Thyroid gland (tissue), 4 donors: ENCODE data around the gene EIF4ENIF1. TPM values are rescaled to one million over a fixed set of nuclear protein-coding genes. Genes with fewer than 3 reads are reported as not detected.
"Not testable (repeated sequence)": the region's sequence is repeated elsewhere in the genome, so short reads cannot be mapped to it uniquely, and the experiment has no call there.

Experiments
- DNase-seq, 2 donors: peaks; one replicate each; pipeline ENCODE4 v3.0.0-alpha.2; 2019
- H3K27ac ChIP-seq, 3 donors: fragments of 200-600 bp; sonication (generic); 1 replicate in 2 of 3; 2 replicates in 1 of 3; pipeline ENCODE4 v1.5.1; 2016 to 2019; ENCODE audit warnings: mild to moderate bottlenecking in 1 of 3, moderate library complexity in 1 of 3
- H3K27me3 ChIP-seq: fragments of 200-600 bp; sonication (generic); one replicate; pipeline ENCODE4 v1.5.1; 2019
- H3K36me3 ChIP-seq, 2 donors: fragments of 200-600 bp; sonication (generic); one replicate each; pipeline ENCODE4 v1.5.1; 2016 to 2019
- H3K4me1 ChIP-seq, 2 donors: fragments of 200-600 bp; sonication (generic); one replicate each; pipeline ENCODE4 v1.5.1; 2017 to 2019
- H3K4me3 ChIP-seq, 3 donors: fragments of 200-600 bp; sonication (generic); replicated peaks in 1 of 3; 1 replicate in 2 of 3; 2 replicates in 1 of 3; pipeline ENCODE4 v1.5.1; 2016; ENCODE audit warnings: mild to moderate bottlenecking in 1 of 3
- H3K9me3 ChIP-seq: fragments of 200-600 bp; sonication (generic); one replicate; pipeline ENCODE4 v1.5.1; 2017
- CTCF ChIP-seq, 6 experiments: fragments of 200-600 bp in 3 of 6; fragments of 450-650 bp in 3 of 6; sonication (generic) in 3 of 6; IDR thresholded peaks; one replicate each; pipeline ENCODE4 v1.5.1; 2016 to 2019; ENCODE audit warnings: antibody characterized with exemption in 6 of 6, mild to moderate bottlenecking in 2 of 6, inconsistent platforms in 1 of 6, moderate library complexity in 1 of 6
- POLR2A ChIP-seq, 2 donors: fragments of 450-650 bp; IDR thresholded peaks; one replicate each; pipeline ENCODE4 v1.6.1; 2017; ENCODE audit warnings: antibody characterized with exemption in 2 of 2, mild to moderate bottlenecking in 2 of 2, moderate library complexity in 1 of 2
- WGBS, 2 donors: methylation state at CpG; one replicate each; pipeline ENCODE4 v1.1.5; 2017; 5-methylcytosine and 5-hydroxymethylcytosine counted together
- intact Hi-C: fragments of 100-400 bp; cut with DNase I; formaldehyde crosslinking; loops from one replicate; pipeline ENCODE4 v1.15.1; 2023
- total RNA-seq, 4 donors: library from RNA; depleted of rRNA; stranded (reverse); fragments of >200 nt; gene quantifications; one replicate each; pipeline ENCODE4 v1.2.3, GENCODE V29; 2016

EIF4ENIF1 gene
- total RNA-seq, 4 donors from 2014 or later: 15.7 to 21.2 (median 19.2) TPM

- no peak for TF ChIP-seq CTCF (IDR thresholded peaks at IDR 0.05)
- intact Hi-C loops: no loop called here
- peak; percentile 46 to 49 for DNase-seq
- Histone ChIP-seq H3K27ac (peak overlapping the region in 2 of 3 donors; percentile 94 to 96), H3K4me1 (peaks cover 11 to 24% of the 10 kb centered on the region in 2 donors), H3K4me3 (peak overlapping the region; percentile 54 to 91 (median 57)), H3K9me3 (no peaks in the 10 kb centered on the region), H3K36me3 (peaks cover 0 to 12% of the 10 kb centered on the region in 2 donors), H3K27me3 (no peaks in the 10 kb centered on the region)
- 0 to 1% methylated on average over 10 to 14 of the region's 61 CpGs for WGBS, 2 donors
Measured at GRCh38 chr22:31488988-31489617, 539 bp downstream of the EIF4ENIF1 start.

- no peak for DNase-seq
- no peak for TF ChIP-seq POLR2A (IDR thresholded peaks at IDR 0.05)
- TF ChIP-seq CTCF (IDR thresholded peaks at IDR 0.05): no peak
- WGBS, 2 donors: 81 to 85% methylated on average over 6 of the region's 6 CpGs
- Histone ChIP-seq H3K36me3 (peaks cover 0 to 15% of the 10 kb centered on the region in 2 donors), H3K9me3 (no peaks in the 10 kb centered on the region), H3K4me3 (peak overlapping the region in 2 of 3 donors; percentile 42 to 57), H3K27me3 (no peaks in the 10 kb centered on the region), H3K4me1 (peaks cover 11 to 20% of the 10 kb centered on the region in 2 donors), H3K27ac (peak overlapping the region in 2 of 3 donors; percentile 94 to 96)
- intact Hi-C loops: no loop called here
Measured at GRCh38 chr22:31488346-31488883, 1.2 kb downstream of the EIF4ENIF1 start.

GRCh38 chr22:31486951-31487350 is 2.7 kb downstream of the EIF4ENIF1 start:
- intact Hi-C loops: no loop called here
- WGBS, 2 donors: 95 to 97% methylated on average over 2 of the region's 2 CpGs
- no peaks in the 10 kb centered on the region for H3K9me3 ChIP-seq
- no peak for DNase-seq
- H3K27ac ChIP-seq: no peak overlapping the region
- no peak overlapping the region for H3K4me3 ChIP-seq
- no peak for TF ChIP-seq POLR2A (IDR thresholded peaks at IDR 0.05)
- TF ChIP-seq CTCF (IDR thresholded peaks at IDR 0.05): no peak
- peaks cover 11 to 20% of the 10 kb centered on the region in 2 donors for H3K4me1 ChIP-seq
- peaks cover 2 to 15% of the 10 kb centered on the region in 2 donors for H3K36me3 ChIP-seq
- no peaks in the 10 kb centered on the region for H3K27me3 ChIP-seq

GRCh38 chr22:31486369-31486768 is 3.3 kb downstream of the EIF4ENIF1 start:
- intact Hi-C loops, H3K27ac ChIP-seq, H3K4me3 ChIP-seq, DNase-seq, H3K27me3 ChIP-seq, H3K9me3 ChIP-seq: not testable (repeated sequence)
- peaks cover 11 to 16% of the 10 kb centered on the region in 2 donors for H3K4me1 ChIP-seq
- peaks cover 6 to 15% of the 10 kb centered on the region in 2 donors for H3K36me3 ChIP-seq
- WGBS, 2 donors: 95% methylated on average over 11 of the region's 11 CpGs

GRCh38 chr22:31482470-31482869 is 7.2 kb downstream of the EIF4ENIF1 start:
- H3K27me3 ChIP-seq, H3K9me3 ChIP-seq, H3K27ac ChIP-seq, H3K4me1 ChIP-seq, DNase-seq, intact Hi-C loops, H3K4me3 ChIP-seq: not testable (repeated sequence)
- H3K36me3 ChIP-seq: peaks cover 6 to 17% of the 10 kb centered on the region in 2 donors
- 93% methylated on average over 8 of the region's 8 CpGs for WGBS, 2 donors

- Histone ChIP-seq H3K4me3 (no peak overlapping the region), H3K36me3 (peaks cover 6 to 10% of the 10 kb centered on the region in 2 donors), H3K27ac (no peak overlapping the region), H3K4me1 (no peaks in the 10 kb centered on the region), H3K9me3 (no peaks in the 10 kb centered on the region), H3K27me3 (no peaks in the 10 kb centered on the region)
- 90 to 99% methylated on average over 3 of the region's 3 CpGs for WGBS, 2 donors
- no peak for TF ChIP-seq CTCF (IDR thresholded peaks at IDR 0.05)
- no peak for TF ChIP-seq POLR2A (IDR thresholded peaks at IDR 0.05)
- intact Hi-C loops: no loop called here
- no peak for DNase-seq
Measured at GRCh38 chr22:31481129-31481528, 8.5 kb downstream of the EIF4ENIF1 start.
